Posterior vena cava (tissue), 2 donors: ENCODE results near the gene GABRD. TPM values are rescaled to one million over a fixed set of nuclear protein-coding genes. Genes with fewer than 3 reads are reported as not detected.

Source experiments
- DNase-seq: peaks from one replicate; pipeline ENCODE4 v3.0.0-alpha.2; 2020; ENCODE audit warnings: low spot score
- intact Hi-C, 2 donors: fragments of 100-400 bp; cut with DNase I; formaldehyde crosslinking; loops; one replicate each; pipeline versions ENCODE4 v1.14.1 to v1.14.2; 2022 to 2023
- total RNA-seq, 2 donors: library from RNA; stranded (reverse); fragmentation: NEBNext Ultra II Directional; extraction: Animal tissue kit (Norgen Biotek cat#: 25700); gene quantifications; one replicate each; pipeline ENCODE4 v1.2.1, GENCODE V29; 2021
- donor health status: DM: yes; HTN: yes; CAD: no.
- donor health status: DM: yes; HTN: yes; CAD: no.

GABRD gene
- total RNA-seq, 2 donors from 2014 or later = 0.29 to 0.88 TPM

- intact Hi-C loops = loop anchor here (5.0 kb wide), 2 partner anchors 90 to 105 kb away; no protein-coding TSS in a partner anchor
- no peak for DNase-seq
These were observed 28.0 kb downstream of the GABRD start for GRCh38 chr1:2046953-2047748.

GRCh38 chr1:2047749-2048729, 28.9 kb downstream of the GABRD start:
- intact Hi-C loops = loop anchor here (5.0 kb wide), 2 partner anchors 91 to 106 kb away; no protein-coding TSS in a partner anchor
- no peak for DNase-seq

- intact Hi-C loops = loop anchor here (5.0 kb wide), 2 partner anchors 92 to 107 kb away; no protein-coding TSS in a partner anchor
- DNase-seq = no peak
These were observed 30.1 kb downstream of the GABRD start for GRCh38 chr1:2049225-2049717.

GRCh38 chr1:2049718-2050431, 30.7 kb downstream of the GABRD start, which contains the start of gene PRKCZ:
TSS of gene PRKCZ (plus strand) at chr1:2050411. CDS start at chr1:2050631, 220 bp downstream.
- peak; percentile 92 for DNase-seq
- intact Hi-C loops = loop anchor here (5.0 kb wide), 2 partner anchors 93 to 108 kb away; no protein-coding TSS in a partner anchor

GRCh38 chr1:2050461-2050792, 31.3 kb downstream of the GABRD start:
- intact Hi-C loops = no loop called here
- no peak for DNase-seq

- DNase-seq = no peak
- intact Hi-C loops = no loop called here
These were observed 31.9 kb downstream of the GABRD start for GRCh38 chr1:2050793-2051682.

- intact Hi-C loops = no loop called here
- no peak for DNase-seq
These were observed 33.0 kb downstream of the GABRD start for GRCh38 chr1:2052054-2052679.

- intact Hi-C loops = no loop called here
- no peak for DNase-seq
These were observed 33.6 kb downstream of the GABRD start for GRCh38 chr1:2052756-2053155.

GRCh38 chr1:2053217-2053616, 34.1 kb downstream of the GABRD start:
- intact Hi-C loops = no loop called here
- DNase-seq = no peak

GRCh38 chr1:2053784-2054376, 34.7 kb downstream of the GABRD start:
- DNase-seq = no peak
- intact Hi-C loops = no loop called here

GRCh38 chr1:2054560-2054959, 35.4 kb downstream of the GABRD start:
- DNase-seq = no peak
- intact Hi-C loops = no loop called here

- DNase-seq = no peak
- intact Hi-C loops = no loop called here
These were observed 36.9 kb downstream of the GABRD start for GRCh38 chr1:2055911-2056575.

GRCh38 chr1:2056955-2057590, 37.9 kb downstream of the GABRD start:
- intact Hi-C loops = no loop called here
- DNase-seq = no peak

- no peak for DNase-seq
- intact Hi-C loops = no loop called here
These were observed 40.3 kb downstream of the GABRD start for GRCh38 chr1:2059290-2059953.

- intact Hi-C loops = no loop called here
- no peak for DNase-seq
These were observed 40.9 kb downstream of the GABRD start for GRCh38 chr1:2060072-2060471.

GRCh38 chr1:2060535-2060934, 41.4 kb downstream of the GABRD start:
- no peak for DNase-seq
- intact Hi-C loops = no loop called here
